Neural cell (in vitro differentiated cells): ENCODE results near the gene ST6GAL1. TPM values are rescaled to one million over a fixed set of nuclear protein-coding genes. Genes with fewer than 3 reads are reported as not detected.

Experiments
- H2AFZ ChIP-seq: fragments of 200-600, 300-800 bp; sonication (generic), shearing (Covaris generic); 2 replicates; pipeline ENCODE4 v1.6.0; 2014; ENCODE audit warnings: low read depth, mild to moderate bottlenecking, antibody characterized with exemption, low read length, moderate library complexity
- H3F3A ChIP-seq: fragments of 200-600 bp; shearing (Covaris generic); 2 replicates; pipeline ENCODE4 v1.6.1; 2016; ENCODE audit warnings: mild to moderate bottlenecking, moderate library complexity, mixed read lengths, antibody characterized with exemption, low read length; ENCODE audit not compliant: insufficient read depth, poor library complexity, severe bottlenecking
- H3K27ac ChIP-seq: fragments of 200-600, 300-800 bp; sonication (generic), shearing (Covaris generic); 2 replicates; pipeline ENCODE4 v1.5.1; 2014; ENCODE audit warnings: mild to moderate bottlenecking, low read length, moderate library complexity
- H3K27me3 ChIP-seq: fragments of 300-800, 200-600 bp; sonication (generic), shearing (Covaris generic); 2 replicates; pipeline ENCODE4 v1.6.0; 2014; ENCODE audit warnings: mild to moderate bottlenecking, low read depth, low read length, moderate library complexity; ENCODE audit not compliant: insufficient read depth
- H3K36me3 ChIP-seq: fragments of 300-800, 200-600 bp; sonication (generic), shearing (Covaris generic); 2 replicates; pipeline ENCODE4 v1.5.1; 2014; ENCODE audit warnings: mild to moderate bottlenecking, antibody characterized with exemption, low read length, moderate library complexity; ENCODE audit not compliant: insufficient read depth
- H3K4me2 ChIP-seq: fragments of 300-800, 200-600 bp; sonication (generic), shearing (Covaris generic); 2 replicates; pipeline ENCODE4 v1.6.0; 2014; ENCODE audit warnings: mild to moderate bottlenecking, low read length
- H3K4me3 ChIP-seq: fragments of 300-800, 200-600 bp; sonication (generic), shearing (Covaris generic); 2 replicates; pipeline ENCODE4 v1.5.1; 2014; ENCODE audit warnings: mild to moderate bottlenecking, low read length, moderate library complexity
- H3K79me2 ChIP-seq: fragments of 200-600 bp; shearing (Covaris generic); replicated peaks from 2 replicates; pipeline ENCODE4 v1.6.0; 2014; ENCODE audit warnings: mild to moderate bottlenecking, low read length, moderate library complexity; ENCODE audit not compliant: insufficient read depth
- H3K9ac ChIP-seq: fragments of 300-800, 200-600 bp; sonication (generic), shearing (Covaris generic); 2 replicates; pipeline ENCODE4 v1.6.1; 2016; ENCODE audit warnings: mild to moderate bottlenecking, low read length, mixed read lengths
- H3K9me2 ChIP-seq: fragments of 200-600 bp; shearing (Covaris generic); 2 replicates; pipeline ENCODE4 v1.6.1; 2016; ENCODE audit warnings: mild to moderate bottlenecking, low read length, mixed read lengths; ENCODE audit not compliant: insufficient read depth
- H3K9me3 ChIP-seq: fragments of 200-600, 300-800 bp; sonication (generic), shearing (Covaris generic); 2 replicates; pipeline ENCODE4 v1.6.1; 2016; ENCODE audit warnings: mild to moderate bottlenecking, mixed run types, low read length, moderate library complexity, mixed read lengths
- H4K20me1 ChIP-seq: fragments of 200-600 bp; shearing (Covaris generic); 2 replicates; pipeline ENCODE4 v1.6.1; 2016; ENCODE audit warnings: mild to moderate bottlenecking, mixed run types; ENCODE audit not compliant: insufficient read depth
- CTCF ChIP-seq: fragments of 450-650 bp; IDR thresholded peaks from 2 replicates; pipeline ENCODE4 v1.5.1; 2014; ENCODE audit warnings: antibody characterized with exemption, mild to moderate bottlenecking, moderate library complexity; ENCODE audit not compliant: poor library complexity, severe bottlenecking
- EP300 ChIP-seq: fragments of 450-650 bp; conservative IDR thresholded peaks from 2 replicates; pipeline ENCODE4 v1.6.1; 2014; ENCODE audit warnings: antibody characterized with exemption, mild to moderate bottlenecking, moderate library complexity; ENCODE audit not compliant: poor library complexity, severe bottlenecking
- EZH2 ChIP-seq: fragments of 200-600, 300-800 bp; shearing (Covaris generic), sonication (generic); IDR thresholded peaks from 2 replicates; pipeline ENCODE4 v1.6.1; 2014; ENCODE audit warnings: antibody characterized with exemption, low read length, borderline replicate concordance, mild to moderate bottlenecking; ENCODE audit not compliant: insufficient read depth, poor library complexity, severe bottlenecking
- MXI1 ChIP-seq: fragments of 450-650 bp; conservative IDR thresholded peaks from 2 replicates; pipeline ENCODE4 v1.6.1; 2014; ENCODE audit warnings: antibody characterized with exemption, mild to moderate bottlenecking; ENCODE audit not compliant: poor library complexity, severe bottlenecking
- POLR2AphosphoS5 ChIP-seq: IDR thresholded peaks from 2 replicates; pipeline ENCODE4 v1.6.1; 2012
- RAD21 ChIP-seq: fragments of 450-650 bp; conservative IDR thresholded peaks from 2 replicates; pipeline ENCODE4 v1.6.1; 2014; ENCODE audit warnings: antibody characterized with exemption, mild to moderate bottlenecking, moderate library complexity
- REST ChIP-seq: IDR thresholded peaks from 2 replicates; pipeline ENCODE4 v1.6.1; 2012; ENCODE audit warnings: borderline replicate concordance
- SMC3 ChIP-seq: fragments of 450-650 bp; conservative IDR thresholded peaks from 2 replicates; pipeline ENCODE4 v1.6.1; 2014; ENCODE audit warnings: antibody characterized with exemption, mild to moderate bottlenecking, moderate library complexity; ENCODE audit not compliant: poor library complexity
- TAF1 ChIP-seq: IDR thresholded peaks from 2 replicates; pipeline ENCODE4 v1.6.1; 2012; ENCODE audit warnings: low read depth
- polyA plus RNA-seq: library from polyadenylated mRNA; depleted of rRNA; stranded (reverse); fragments of >200 nt; gene quantifications from 2 replicates; pipeline ENCODE4 v1.2.3, GENCODE V29; 2014

The ST6GAL1 gene
- polyA plus RNA-seq, 1 donor from 2014 or later, result 17.6 TPM

- no peaks in the 10 kb centered on the region for H3K27me3 ChIP-seq
- H4K20me1 ChIP-seq, result no peaks in the 10 kb centered on the region
- no peaks in the 10 kb centered on the region for H3K9me2 ChIP-seq
- no peaks in the 10 kb centered on the region for H3F3A ChIP-seq
- peak overlapping the region; percentile 98 for H3K4me3 ChIP-seq
- H2AFZ ChIP-seq, result no peak overlapping the region
- H3K79me2 ChIP-seq, result peaks cover 9% of the 10 kb centered on the region
- TF ChIP-seq TAF1 (no peak), MXI1 (no peak), SMC3 (no peak), EP300 (no peak), POLR2AphosphoS5 (no peak), REST (no peak), CTCF (no peak), EZH2 (no peak), RAD21 (no peak)
- no peak overlapping the region for H3K27ac ChIP-seq
- H3K9me3 ChIP-seq, result no peaks in the 10 kb centered on the region
- H3K9ac ChIP-seq, result peak overlapping the region; percentile 80
- H3K4me2 ChIP-seq, result no peak overlapping the region
- H3K36me3 ChIP-seq, result no peaks in the 10 kb centered on the region
These were observed 641 bp upstream of the ST6GAL1 start for GRCh38 chr3:186929685-186930084.

GRCh38 chr3:186930641-186931531 lies 560 bp downstream of the ST6GAL1 start:
- H3K4me2 ChIP-seq, result peak overlapping the region; percentile 96
- peak overlapping the region; percentile 79 for H2AFZ ChIP-seq
- TF ChIP-seq MXI1 (peak; percentile 89), SMC3 (no peak), TAF1 (peak; percentile 13), REST (peak; percentile 54)
- H3K36me3 ChIP-seq, result no peaks in the 10 kb centered on the region
- H3K9ac ChIP-seq, result peak overlapping the region; percentile 80
- H3F3A ChIP-seq, result no peaks in the 10 kb centered on the region
- no peaks in the 10 kb centered on the region for H3K9me2 ChIP-seq
- H3K79me2 ChIP-seq, result peaks cover 12% of the 10 kb centered on the region
- peak overlapping the region; percentile 54 for H3K27ac ChIP-seq
- H3K27me3 ChIP-seq, result no peaks in the 10 kb centered on the region
- peak overlapping the region; percentile 98 for H3K4me3 ChIP-seq
- H3K9me3 ChIP-seq, result no peaks in the 10 kb centered on the region
- no peaks in the 10 kb centered on the region for H4K20me1 ChIP-seq
